HG03354 (cell line): ENCODE data around the gene LIPC.

Source experiments
- ATAC-seq: cut with Tn5 transposase; IDR thresholded peaks from one replicate; pipeline ENCODE4 v1.9.1; 2021; ENCODE audit warnings: mild to moderate bottlenecking; ENCODE audit not compliant: unreplicated experiment, poor library complexity, severe bottlenecking

The LIPC gene

DNA sequence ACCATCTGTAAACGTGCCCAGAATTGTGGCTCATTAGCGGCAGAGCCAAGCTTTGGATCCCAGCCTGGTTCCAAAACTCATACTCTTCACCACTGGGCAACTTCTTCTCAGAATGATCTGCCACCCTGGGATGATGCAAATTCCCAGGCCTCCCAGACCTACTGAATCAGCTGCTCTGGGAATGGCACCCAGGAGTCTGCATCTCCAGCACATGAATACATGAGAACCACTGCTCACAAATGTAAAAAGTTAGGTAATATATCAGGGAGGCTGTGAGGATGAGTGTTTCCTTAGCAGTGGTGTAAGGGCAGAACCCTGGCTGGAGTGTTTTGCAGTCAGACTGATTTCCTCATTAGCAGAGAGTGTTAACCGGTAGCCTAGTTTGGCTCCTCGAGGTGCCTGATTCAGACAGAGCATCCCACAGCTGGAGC lies 94.2 kb downstream of the LIPC start:
- no peak for ATAC-seq

DNA sequence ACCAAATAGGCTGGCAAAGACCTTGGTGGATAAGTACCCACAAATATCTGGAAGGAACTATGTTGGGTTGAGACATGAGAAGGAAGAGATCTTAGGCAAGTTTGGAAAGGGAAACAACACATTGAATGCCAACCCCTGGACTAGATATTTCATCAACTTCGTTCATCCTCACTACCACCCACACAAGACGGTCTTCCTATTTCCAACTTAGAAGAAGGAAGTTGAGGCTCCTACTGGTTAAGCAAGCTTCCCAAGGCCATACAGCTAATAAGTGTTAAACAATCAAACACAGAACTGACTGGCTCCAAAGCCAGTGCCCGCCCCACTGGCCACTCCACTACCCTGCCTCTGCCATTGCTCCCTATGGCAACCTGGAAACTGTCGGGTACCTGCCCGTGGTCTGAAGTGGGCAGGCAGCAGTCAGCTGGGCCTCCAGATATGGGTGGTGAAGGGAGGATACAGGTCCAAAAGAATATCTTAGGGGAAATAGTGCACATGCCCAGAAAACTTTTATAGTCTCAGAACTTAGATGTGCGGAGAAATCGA lies 94.9 kb downstream of the LIPC start:
- ATAC-seq = no peak

DNA sequence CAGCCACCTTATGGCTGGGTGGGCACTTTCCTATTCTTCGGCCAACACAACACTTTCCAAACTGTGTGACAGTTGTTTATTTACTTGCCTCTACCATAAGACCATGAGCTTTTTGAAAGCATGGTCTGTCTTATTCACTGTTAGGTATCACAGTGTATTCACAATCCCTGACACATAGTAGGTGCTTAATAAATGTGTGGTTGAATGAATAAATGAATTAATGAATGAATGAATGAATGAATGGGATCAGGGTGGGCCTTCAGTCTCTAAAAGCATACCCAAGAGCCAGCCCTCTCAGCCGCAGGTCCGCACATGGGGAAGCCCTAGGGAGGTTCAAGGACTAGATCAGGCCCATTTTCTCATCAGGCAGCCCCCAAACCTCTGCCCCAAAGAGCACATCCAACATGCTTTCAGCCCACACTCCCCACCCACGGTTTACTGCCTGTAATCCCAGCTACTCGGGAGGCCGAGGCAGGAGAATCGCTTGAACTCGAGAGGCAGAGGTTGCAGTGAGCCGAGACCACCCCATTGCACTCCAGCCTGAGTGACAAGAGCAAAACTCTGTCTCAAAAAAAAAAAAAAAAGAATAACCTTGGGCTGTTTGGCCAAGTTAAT lies 95.9 kb downstream of the LIPC start:
- ATAC-seq = no peak

DNA sequence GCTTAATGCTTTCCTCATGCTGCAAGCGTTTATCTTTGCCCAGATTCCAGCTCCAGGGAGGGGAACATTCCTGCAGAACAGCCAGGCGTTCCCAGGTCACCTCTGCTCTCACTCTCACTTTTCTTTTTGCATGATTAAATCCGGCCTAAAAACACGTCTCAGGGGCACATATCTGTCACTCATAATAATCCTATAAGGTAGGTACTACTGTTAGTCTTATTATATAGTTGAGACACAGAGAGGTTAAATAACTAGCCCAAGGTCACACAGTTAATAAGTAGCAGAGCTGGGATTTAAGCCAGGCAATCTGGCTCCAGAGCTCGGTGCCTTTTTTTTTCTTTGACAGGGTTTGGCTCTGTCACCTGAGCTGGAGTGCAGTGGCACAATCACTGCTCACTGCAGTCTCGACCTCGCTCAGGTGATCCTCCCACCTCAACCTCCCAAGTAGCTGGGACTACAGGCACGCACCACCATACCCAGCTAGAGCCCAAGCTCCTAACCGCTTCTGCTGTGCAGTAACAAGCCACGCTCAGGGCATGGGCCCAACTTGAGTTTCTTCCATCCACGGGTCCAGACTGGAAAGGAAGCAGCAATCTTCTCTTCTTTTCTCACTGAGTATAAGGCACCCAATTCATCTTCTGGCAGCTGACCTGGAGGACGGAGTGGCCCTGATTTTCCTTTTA lies 96.5 kb downstream of the LIPC start:
- no peak for ATAC-seq

DNA sequence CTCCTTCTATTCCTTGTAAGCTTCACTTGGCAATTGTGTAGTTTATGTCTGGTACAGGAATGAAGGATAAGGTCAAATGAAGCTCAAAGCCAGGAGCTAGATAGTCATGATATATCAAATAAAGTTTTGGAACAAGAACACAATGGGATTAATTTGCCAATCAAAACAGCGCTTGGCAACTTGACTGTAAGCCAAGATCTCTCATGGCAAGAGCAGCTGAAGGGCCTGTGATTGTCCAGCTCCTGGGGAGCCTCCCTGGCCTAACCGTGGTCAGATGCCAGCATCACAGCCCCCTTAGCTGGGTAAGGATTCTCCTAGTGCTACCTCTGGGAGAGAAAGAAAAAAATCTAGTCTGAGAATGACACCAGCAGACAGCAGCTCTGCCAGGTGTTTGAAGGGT lies 97.2 kb downstream of the LIPC start:
- no peak for ATAC-seq

DNA sequence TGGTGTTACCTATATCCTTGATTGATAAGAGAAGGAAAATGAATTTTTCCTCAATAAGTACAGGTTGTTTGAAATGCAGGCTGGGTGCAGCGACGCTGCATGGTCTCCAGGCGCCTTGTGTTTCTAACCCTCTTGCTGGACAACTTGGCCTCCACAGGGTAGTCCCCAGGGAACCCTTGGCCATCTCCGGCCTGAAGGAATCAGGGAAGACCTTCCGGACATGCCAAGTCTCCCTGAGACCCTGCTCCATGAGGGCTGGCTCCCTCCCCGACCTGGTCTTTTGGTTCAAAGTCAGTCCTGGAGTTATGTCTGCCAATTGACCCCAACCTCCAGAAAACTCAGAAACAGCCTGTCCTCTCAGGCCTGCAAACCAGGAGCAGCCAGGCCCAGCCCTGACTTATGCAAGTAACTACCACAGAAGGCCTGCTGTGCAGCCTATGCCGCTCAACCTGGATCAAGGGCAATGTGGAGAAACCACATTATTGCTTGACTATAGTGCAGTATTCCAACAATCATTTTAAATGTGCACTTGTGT lies 98.3 kb downstream of the LIPC start:
- no peak for ATAC-seq

DNA sequence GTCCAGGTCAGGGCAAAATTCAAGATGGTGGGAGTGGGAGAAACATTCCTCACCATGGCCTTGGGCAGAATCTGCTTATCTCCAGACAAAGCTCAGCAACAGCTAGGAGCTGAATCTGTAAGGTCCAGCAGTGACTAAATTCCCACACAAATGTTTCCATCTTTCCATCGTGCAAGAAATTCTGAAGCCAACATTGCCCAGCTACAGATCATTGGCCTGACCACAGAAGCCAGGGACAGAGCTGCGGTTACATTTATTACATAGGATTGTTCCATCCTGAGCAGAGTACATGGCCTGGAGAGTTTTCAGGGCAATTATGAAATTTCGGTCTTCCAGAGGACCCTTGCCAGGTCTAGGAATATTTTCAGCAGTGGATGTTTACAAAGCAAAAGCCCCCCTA lies 100.3 kb downstream of the LIPC start:
- no peak for ATAC-seq

DNA sequence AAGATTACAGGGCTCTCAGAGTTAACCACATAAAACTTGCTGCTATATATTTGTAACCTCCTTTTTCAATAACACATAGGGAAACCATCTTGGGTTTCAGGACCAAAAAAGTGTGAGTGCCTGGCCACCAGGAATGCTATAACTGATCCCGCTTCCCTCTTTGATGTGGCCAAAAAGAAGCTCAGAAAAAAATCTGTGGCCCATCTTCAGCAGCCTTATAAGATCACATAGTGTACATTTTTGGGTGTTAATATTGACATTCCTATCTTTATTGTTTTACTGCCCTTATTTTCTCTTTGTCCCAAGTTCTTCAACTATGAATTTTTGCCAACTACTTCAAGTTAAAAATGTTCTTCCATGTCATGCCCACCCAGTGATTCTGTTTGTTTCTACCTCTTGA lies 102.8 kb downstream of the LIPC start:
- ATAC-seq = no peak

DNA sequence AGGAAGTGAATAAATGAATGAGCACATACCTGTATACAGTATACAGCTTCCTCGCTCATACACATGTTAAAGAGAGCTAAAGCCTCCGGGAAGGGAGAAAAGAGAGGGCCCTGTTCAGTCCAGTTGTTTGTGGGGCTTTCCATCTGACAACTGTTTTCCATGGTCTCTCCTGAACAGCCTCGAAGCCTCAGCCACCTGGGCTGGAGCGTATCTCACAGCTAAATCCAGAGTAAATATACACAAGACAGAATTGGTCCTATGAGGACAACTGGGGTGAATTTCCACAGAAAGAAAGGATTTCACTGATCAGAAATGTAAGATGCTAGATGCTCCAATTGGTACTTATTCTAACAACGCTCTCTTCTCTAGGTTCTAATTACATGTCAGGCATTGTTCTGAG lies 103.5 kb downstream of the LIPC start:
- no peak for ATAC-seq

DNA sequence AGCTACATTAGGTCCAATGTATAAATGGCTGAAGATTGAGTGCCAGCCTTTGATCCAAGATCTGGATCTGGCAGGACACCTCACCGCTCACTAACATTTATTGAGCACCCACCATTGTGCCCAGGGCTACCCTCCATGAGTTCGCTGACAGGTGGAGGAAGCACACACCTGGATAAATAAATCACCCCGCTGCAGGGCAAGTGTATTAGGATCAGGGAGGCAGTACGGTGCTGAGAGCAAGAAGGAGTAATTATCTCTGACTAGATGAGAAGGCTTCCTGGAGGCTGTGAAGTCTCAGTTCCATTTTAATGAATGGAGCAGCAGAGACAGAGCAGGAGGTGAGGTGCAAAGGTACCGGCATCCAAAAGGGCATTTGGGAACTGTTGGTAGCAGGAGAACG lies 104.1 kb downstream of the LIPC start:
- no peak for ATAC-seq

DNA sequence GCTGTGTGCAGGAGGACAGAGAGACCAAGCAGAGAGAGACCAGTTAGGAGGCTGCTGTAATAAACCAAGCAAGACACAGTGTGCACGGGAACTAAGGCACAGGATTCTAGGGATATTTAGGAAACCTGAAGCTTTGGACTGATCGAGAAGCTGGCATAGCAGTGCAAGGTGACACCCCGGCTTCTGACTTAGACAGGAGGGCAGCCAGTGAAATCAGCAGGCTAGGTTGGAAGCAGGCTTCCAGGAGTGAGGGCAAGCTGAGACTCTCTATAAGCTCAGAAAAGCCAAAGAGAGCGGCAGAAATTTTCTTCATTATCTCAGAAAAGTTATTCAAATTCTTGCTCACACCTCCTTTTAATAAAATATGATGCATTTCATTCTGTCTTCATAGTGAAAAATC lies 104.6 kb downstream of the LIPC start:
- ATAC-seq = no peak

DNA sequence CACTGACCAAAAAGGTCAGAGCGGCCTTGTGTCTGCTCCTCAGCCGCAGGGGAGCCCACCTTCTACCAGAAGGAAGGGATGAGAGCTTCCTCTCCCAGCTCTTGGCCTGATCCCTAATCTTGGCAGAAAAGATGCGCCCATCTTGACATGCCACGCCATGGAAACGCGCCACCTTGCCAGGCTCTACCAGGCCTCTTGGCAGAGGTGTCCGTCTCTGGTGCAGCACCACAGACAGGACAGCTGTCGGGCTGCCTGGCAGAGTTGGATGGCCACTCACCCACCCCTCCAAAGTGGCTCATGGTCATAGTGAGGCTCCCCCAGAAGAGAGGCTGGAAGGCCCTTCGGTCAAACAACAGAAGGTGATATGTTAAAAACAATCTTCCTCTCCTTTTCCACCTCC lies 105.2 kb downstream of the LIPC start:
- no peak for ATAC-seq

DNA sequence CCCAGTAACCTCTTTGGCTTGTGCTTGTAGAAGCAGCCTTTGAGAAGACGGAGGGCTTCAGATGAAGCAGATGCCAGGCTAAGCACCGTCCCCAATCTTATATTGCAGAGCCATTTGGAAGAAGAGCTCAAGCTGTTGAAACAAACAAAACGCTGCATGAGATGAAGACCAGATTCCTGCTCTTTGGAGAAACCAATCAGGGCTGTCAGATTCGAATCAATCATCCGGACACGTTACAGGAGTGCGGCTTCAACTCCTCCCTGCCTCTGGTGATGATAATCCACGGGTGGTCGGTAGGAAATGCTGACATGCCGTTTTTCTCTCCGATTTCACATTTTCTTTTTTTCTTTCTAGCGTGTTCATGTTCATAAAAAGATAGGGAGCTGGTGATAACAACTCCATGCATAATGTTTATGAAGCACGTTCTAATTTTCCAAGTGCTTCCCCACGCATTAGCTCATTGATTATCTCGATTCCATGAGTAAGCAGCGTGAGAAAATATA lies 106.5 kb downstream of the LIPC start:
- ATAC-seq = no peak

DNA sequence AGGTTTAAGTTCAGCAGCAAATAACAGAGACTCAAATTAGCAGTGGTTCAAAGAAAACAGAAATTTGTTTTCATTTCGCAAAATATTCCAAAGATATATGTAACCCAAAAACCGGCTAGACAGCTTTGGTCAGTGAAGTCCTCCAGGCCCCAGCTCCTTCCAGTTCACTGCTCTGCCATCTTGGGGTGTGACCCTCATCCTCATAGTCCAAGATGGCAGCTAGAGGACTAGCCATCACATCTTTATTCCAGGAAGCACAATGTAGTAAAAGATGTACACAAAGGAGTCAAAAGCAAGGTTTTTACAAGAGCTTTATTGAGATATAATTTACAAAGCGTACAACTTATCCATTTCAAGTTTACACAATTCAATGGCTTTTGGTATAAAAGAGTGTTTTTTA lies 107.1 kb downstream of the LIPC start:
- ATAC-seq = no peak

DNA sequence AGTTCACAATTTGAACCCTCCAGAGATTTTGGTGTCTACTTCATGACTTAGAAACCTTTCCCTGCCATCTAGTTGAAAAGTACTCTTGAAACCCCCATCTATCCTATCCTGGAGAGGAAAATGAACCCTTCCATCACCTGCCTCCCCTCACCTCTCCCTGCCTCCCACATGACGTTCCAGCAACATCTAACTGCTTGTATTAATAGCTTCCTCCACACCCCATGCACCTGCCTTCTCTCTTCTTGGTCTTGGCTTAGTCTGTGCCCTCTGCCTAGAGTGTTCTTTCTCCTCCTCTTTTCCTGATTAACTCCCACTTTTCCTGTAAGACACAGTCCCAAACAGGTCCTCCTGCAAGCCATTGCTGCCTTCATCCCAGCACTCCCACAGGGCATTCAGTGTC lies 107.8 kb downstream of the LIPC start:
- no peak for ATAC-seq

DNA sequence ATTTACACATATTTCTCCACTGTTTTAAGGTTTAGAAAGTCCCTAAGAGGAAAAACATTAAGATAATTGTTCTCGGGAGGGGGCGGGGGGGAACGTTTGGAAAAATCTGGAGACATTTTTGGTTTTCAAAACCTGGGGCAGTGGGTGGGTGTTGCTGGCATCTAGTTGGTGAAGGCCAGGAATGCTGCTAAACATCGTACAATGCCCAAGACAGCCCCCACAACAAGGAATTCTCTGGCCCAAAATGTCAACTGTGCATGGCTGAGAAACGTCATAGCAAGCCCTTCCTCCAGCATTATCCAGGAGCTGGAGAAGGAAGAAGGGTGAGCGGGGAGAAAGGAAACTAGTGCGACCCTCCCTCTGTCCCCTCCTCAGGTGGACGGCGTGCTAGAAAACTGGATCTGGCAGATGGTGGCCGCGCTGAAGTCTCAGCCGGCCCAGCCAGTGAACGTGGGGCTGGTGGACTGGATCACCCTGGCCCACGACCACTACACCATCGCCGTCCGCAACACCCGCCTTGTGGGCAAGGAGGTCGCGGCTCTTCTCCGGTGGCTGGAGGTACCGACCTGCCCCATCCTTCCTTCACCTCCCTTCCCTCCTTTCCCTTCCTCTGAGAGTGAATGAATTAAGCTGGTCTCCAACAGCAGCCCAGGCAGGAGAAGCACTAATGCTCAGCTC lies 109.8 kb downstream of the LIPC start:
- ATAC-seq = no peak

DNA sequence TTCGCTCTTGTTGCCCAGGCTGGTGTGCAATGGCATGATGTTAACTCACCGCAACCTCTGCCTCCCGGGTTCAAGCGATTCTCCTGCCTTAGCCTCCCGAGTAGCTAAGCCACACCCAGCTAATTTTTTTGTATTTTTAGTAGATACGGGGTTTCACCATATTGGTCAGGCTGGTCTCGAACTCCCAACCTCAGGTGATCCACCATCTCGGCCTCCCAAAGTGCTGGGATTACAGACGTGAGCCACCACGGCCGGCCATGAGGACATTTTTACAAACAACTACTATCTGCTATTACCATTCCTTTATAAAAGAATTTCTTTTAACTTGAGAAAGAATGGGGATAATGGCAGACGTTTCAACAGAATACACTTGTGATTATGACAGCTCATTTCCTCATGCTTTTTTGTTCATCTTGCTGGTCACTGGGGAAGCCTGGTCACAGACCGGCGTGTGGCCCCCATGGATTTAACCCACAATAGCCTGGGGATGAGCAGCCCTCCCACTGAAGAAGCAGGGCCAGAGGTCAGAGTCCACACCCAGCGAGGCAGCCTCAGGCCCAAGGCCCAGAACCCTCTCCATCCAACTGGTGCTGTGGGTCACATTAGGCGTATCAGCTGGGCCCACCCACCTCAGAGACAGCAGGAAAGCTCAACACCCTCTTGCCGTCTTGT lies 112.0 kb downstream of the LIPC start:
- ATAC-seq = no peak

DNA sequence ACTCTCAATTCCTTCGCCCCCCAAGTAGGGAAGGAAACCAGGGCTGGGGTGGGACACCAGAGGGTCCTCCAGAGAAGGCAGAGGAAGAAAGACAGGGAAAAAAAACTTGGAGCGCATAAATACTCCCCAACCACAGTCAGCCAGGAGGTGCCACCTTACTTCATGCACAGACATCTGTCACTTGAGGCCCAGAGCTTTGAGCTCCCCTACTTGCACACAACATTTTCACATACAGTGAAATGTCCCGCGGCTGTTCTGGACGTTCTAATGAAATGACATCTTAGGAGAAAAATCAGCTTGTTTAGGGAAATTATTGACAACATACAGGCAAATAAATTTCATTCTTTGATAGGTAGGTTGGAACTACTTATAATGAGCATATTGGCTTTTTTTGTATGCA lies 113.0 kb downstream of the LIPC start:
- ATAC-seq = no peak

DNA sequence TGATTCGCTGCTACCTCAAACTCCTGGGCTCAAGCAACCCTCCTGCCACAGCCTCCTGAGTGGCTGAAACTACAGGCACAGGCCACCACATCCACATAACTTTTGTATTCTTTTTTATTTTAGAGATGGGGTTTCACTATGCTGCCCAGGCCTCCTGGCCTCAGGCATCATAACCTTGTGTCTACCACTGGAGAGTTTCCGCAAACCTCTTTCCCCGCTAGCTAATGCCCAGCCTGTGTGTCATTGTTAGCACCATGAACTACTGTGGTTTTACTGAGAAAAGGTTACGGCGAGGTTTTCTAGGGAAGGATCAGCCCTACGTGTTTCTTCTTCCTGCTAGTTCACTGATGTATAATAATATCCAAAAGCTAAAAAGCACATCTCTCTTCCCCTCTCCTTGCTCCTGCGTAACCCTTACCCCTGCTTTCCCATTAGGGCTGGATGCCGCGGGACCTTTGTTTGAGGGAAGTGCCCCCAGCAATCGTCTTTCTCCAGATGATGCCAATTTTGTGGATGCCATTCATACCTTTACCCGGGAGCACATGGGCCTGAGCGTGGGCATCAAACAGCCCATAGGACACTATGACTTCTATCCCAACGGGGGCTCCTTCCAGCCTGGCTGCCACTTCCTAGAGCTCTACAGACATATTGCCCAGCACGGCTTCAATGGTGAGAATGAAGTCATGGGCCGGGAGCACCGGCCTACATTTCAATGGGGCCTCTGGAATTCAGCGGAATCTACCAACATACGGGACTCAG lies 113.7 kb downstream of the LIPC start:
- no peak for ATAC-seq
